ENCODE measurements around the gene ADNP2.

Gene ADNP2

DNA sequence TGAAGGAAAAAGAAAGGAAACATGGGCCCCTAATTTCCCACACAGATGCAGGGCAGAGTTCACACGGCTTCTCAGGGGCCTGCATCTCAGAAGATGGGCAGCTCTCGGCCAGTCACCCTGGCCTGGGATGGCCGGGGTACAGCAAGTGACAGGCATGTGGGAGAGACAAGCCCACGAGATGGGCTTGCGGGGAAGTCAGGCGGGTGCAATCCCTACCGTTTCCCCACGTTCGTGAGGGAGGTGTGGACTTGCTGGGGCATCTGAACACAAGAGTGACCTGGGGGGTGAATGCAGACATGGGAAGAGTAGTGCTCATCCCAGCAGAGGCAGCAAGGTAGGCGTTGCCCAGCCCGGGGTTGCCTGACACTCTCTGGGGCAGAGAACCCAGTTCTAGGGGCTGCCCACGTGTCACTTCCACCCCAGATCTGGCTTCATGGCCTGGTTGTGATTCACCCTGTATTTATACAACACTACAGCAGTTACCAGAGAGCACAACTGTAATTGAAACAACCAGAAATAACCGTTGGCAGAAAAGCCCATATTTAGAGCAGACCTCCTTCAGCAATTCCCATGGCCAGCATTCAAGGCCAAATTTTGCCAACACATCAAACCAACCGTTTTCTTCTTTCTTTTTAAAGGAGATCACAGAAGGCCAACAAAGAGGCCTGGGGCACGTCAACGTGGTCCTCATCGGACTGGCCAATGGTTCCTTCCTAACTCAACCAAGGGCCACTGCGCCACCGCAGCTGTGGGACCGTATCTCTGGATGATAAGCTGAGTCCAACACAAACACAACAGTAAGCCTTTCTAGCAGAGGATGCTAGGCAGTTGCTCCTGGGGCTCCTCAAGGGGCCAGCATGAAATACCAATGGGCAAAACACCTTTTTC is 79.8 kb downstream of the ADNP2 start:
- Mint-ChIP-seq H3K36me3 (ENCODE audit: low read depth) (peaks cover 6% of the 10 kb centered on the region), H3K4me1 (peaks cover 6% of the 10 kb centered on the region), H3K9me3 (no peaks in the 10 kb centered on the region), H3K27ac (peak overlapping the region in 1 of 3 experiments; percentile 50), H3K4me3 (no peak overlapping the region), H3K27me3 (ENCODE audit: low read depth) (peaks cover 4% of the 10 kb centered on the region)
- TF ChIP-seq CTCF (IDR thresholded peaks at IDR 0.05; ENCODE audit: unreplicated experiment in 3 of 3), result no peak

GRCh38 chr18:80189531-80189865 is 80.4 kb downstream of the ADNP2 start:
- Mint-ChIP-seq H3K4me1 (peaks cover 6% of the 10 kb centered on the region), H3K9me3 (no peaks in the 10 kb centered on the region), H3K36me3 (ENCODE audit: low read depth) (peaks cover 6% of the 10 kb centered on the region), H3K4me3 (no peak overlapping the region), H3K27ac (peak overlapping the region in 1 of 3 experiments; percentile 50), H3K27me3 (ENCODE audit: low read depth) (peaks cover 4% of the 10 kb centered on the region)
- no peak for TF ChIP-seq CTCF (IDR thresholded peaks at IDR 0.05; ENCODE audit: unreplicated experiment in 3 of 3)

All from nephron (organoid).